ENCODE measurements around the gene FXYD6.

The FXYD6 gene

GRCh38 chr11:117830674-117831351 is 45.6 kb downstream of the FXYD6 start:
- Histone ChIP-seq H3K4me3 (replicated peaks; ENCODE audit: insufficient read depth, low read length) (no peak overlapping the region), H3K27me3 (ENCODE audit: insufficient read depth, poor library complexity, severe bottlenecking) (no peaks in the 10 kb centered on the region), H3K27ac (replicated peaks) (no peak overlapping the region)
- TF ChIP-seq REST (IDR thresholded peaks at IDR 0.05; ENCODE audit: insufficient replicate concordance, low read depth): no peak
- no peak for TF ChIP-seq SPI1 (IDR thresholded peaks at IDR 0.05; ENCODE audit: borderline replicate concordance, low read depth)
- TF ChIP-seq POLR2AphosphoS5 (IDR thresholded peaks at IDR 0.05; ENCODE audit: low read depth): no peak
- no peak for TF ChIP-seq CTCF (IDR thresholded peaks at IDR 0.05; ENCODE audit: insufficient read depth, low read length)
- no peak for TF ChIP-seq GABPA (IDR thresholded peaks at IDR 0.05; ENCODE audit: low read depth)
- no peak for DNase-seq (ENCODE audit: low read depth in 1 of 2, low spot score in 1 of 2)

- TF ChIP-seq POLR2AphosphoS5 (IDR thresholded peaks at IDR 0.05; ENCODE audit: low read depth): no peak
- no peak for DNase-seq (ENCODE audit: low read depth in 1 of 2, low spot score in 1 of 2)
- Histone ChIP-seq H3K27ac (replicated peaks) (no peak overlapping the region), H3K4me3 (replicated peaks; ENCODE audit: insufficient read depth, low read length) (no peak overlapping the region), H3K27me3 (ENCODE audit: insufficient read depth, poor library complexity, severe bottlenecking) (no peaks in the 10 kb centered on the region)
These were observed 46.4 kb downstream of the FXYD6 start for GRCh38 chr11:117830072-117830471.

GRCh38 chr11:117829369-117829725 is 47.1 kb downstream of the FXYD6 start:
- TF ChIP-seq CTCF (IDR thresholded peaks at IDR 0.05; ENCODE audit: insufficient read depth, low read length) (no peak), SPI1 (IDR thresholded peaks at IDR 0.05; ENCODE audit: borderline replicate concordance, low read depth) (no peak), GABPA (IDR thresholded peaks at IDR 0.05; ENCODE audit: low read depth) (no peak), POLR2AphosphoS5 (IDR thresholded peaks at IDR 0.05; ENCODE audit: low read depth) (no peak), REST (IDR thresholded peaks at IDR 0.05; ENCODE audit: insufficient replicate concordance, low read depth) (no peak)
- DNase-seq (ENCODE audit: low read depth in 1 of 2, low spot score in 1 of 2): no peak
- no peak overlapping the region for H3K27ac ChIP-seq (replicated peaks)
- no peak overlapping the region for H3K4me3 ChIP-seq (replicated peaks; ENCODE audit: insufficient read depth, low read length)
- no peaks in the 10 kb centered on the region for H3K27me3 ChIP-seq (ENCODE audit: insufficient read depth, poor library complexity, severe bottlenecking)

- no peak for DNase-seq (ENCODE audit: low read depth in 1 of 2, low spot score in 1 of 2)
- H3K4me3 ChIP-seq (replicated peaks; ENCODE audit: insufficient read depth, low read length): no peak overlapping the region
- no peak overlapping the region for H3K27ac ChIP-seq (replicated peaks)
- TF ChIP-seq GABPA (IDR thresholded peaks at IDR 0.05; ENCODE audit: low read depth) (no peak), CTCF (IDR thresholded peaks at IDR 0.05; ENCODE audit: insufficient read depth, low read length) (no peak), SPI1 (IDR thresholded peaks at IDR 0.05; ENCODE audit: borderline replicate concordance, low read depth) (no peak), POLR2AphosphoS5 (IDR thresholded peaks at IDR 0.05; ENCODE audit: low read depth) (no peak), REST (IDR thresholded peaks at IDR 0.05; ENCODE audit: insufficient replicate concordance, low read depth) (no peak)
- H3K27me3 ChIP-seq (ENCODE audit: insufficient read depth, poor library complexity, severe bottlenecking): no peaks in the 10 kb centered on the region
These were observed 47.7 kb downstream of the FXYD6 start for GRCh38 chr11:117828611-117829368.
